Spleen (tissue), 7 donors: ENCODE data around the gene GJB1.

ENCODE experiments used
- CTCF ChIP-seq, 11 experiments: fragments of 200-600 bp in 7 of 11; fragments of 450-650 bp in 4 of 11; sonication (generic) in 4 of 11; IDR thresholded peaks in 8 of 11; conservative IDR thresholded peaks in 3 of 11; 1 replicate in 7 of 11; 2 replicates in 4 of 11; pipeline versions ENCODE4 v1.4.0 to v1.8.0; 2016 to 2021; ENCODE audit warnings: antibody characterized with exemption in 11 of 11, inconsistent platforms in 4 of 11, mild to moderate bottlenecking in 1 of 11
- POLR2A ChIP-seq, 3 donors: fragments of 450-650 bp; IDR thresholded peaks; one replicate each; pipeline ENCODE4 v1.5.1; 2017; ENCODE audit warnings: antibody characterized with exemption in 3 of 3, mild to moderate bottlenecking in 1 of 3
- donor health status: DM: no; HTN: no; CAD: no; lungs with moderate emphysema.
- donor health status: DM: no; HTN: no; CAD: no.
- donor health status: DM: no; HTN: no; CAD: no.

DNA sequence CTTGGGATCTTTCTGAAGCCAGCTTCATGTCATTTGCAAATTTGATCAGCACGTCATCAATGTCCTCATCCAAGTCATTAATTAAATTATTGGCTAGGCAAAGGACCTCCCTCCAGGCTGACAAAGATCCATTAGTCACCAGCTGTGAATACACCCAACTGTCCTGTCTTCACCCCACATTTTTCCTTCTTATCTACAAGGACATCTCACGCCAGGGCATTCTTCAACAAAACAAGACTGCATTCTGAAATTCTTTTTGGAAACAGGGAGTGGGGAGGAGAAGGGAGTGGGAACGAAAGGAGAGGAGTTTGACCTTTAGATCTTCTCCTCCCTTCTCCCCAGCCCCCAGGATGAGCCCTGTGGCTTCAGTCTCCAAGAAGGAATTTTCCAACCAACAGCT, 45.7 kb upstream of the GJB1 start:
- TF ChIP-seq CTCF (IDR thresholded peaks at IDR 0.05 in 8 of 11, conservative IDR thresholded peaks at IDR 0.05 in 3 of 11) (no peak), POLR2A (IDR thresholded peaks at IDR 0.05) (no peak)
